DMS153 (cell line): ENCODE measurements around the gene MALT1.
A peak's percentile ranks its signal among the peaks of the same experiment; 100 is the strongest.
"Not testable (repeated sequence)": the region's sequence is repeated elsewhere in the genome, so short reads cannot be mapped to it uniquely, and the experiment has no call there.

Experiments used
- DNase-seq: peaks from one replicate; lab custom pipeline; 2025; lab: John Stamatoyannopoulos, UW

MALT1 gene

DNA sequence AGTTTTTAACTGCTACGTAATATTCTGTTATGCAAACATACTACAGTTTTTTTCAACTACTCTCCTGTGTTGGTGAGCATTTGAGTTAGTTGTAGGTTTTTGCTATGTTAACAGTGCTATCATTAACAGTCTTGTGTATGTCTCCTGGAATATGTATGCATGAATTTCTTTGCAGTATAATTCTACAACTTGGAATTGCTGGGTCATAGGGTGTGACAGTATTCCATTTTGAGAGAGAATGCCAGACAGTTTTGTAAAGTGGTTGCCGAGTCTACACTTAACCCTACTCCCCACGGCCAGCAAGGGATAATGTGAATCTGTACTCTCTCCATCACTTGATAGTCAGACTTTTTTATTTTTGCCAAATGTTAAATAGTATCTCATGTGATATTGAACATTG lies 67.1 kb downstream of the MALT1 start:
- DNase-seq = no peak

DNA sequence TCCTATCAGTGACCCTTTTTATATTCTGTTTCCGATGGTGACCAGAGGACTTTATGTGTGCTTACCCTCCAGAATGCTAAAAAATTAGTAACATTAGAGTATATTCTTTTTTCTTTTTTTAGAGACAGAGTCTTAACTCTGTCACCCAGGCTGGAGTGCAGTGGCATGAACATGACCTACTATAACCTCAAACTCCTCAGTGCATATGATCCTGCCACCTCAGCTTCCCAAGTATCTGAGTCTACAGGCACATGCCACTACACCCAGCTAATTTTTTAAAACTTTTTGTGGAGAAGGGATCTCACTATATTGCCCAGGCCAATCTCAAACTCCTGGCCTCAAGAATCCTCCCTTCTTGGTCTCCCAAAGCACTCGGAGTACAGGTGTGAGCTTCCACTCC lies 74.6 kb downstream of the MALT1 start:
- DNase-seq = no peak

DNA sequence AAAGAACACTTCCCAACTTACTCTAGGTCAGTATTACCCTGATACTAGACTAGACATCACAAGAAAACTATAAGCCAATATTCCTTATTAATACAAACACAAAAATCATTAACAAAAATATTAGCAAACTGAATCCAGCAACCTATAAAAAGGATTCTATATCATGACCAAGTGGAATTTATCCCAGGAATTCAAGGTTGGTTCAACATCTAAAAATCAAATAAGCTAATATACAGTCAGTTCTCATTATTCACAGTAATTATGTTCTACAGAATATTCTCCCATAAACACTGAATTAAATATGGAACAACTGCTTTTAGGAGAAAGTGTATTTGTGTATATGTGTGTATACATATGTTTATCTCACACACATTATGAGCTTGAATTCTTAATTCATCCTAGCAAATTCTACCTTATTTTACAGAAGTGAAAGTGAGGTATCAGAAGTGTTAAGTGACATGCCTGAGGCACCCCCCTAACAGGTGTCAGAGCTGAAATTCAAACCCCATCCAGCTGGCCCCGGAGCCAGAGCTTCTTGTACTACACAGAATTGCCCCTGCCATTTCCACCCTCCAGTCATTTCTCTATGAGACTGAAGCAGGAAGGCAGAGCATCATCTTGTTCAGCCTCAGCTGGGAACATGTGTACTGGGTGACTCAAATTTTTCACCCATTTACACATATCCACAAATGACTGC lies 77.8 kb downstream of the MALT1 start:
- DNase-seq = no peak

DNA sequence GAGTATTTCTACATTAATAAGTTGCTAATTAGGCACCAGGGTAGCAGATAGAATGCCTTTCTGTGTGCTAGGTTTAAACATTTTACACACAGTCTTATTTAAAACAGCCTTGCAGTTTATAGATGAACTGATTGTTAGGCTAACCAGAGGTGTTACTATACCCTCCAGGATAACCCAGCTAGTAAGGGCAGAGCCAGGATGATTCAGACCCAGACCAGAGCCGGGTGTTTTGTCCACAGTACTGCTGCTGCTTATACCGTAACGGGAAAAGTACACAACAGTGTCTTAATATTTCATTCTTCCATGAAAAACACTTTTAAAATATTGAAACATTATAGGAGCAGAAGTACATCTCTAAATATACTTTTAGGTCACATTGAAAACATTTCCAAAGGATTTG lies 82.7 kb downstream of the MALT1 start:
- DNase-seq = no peak

DNA sequence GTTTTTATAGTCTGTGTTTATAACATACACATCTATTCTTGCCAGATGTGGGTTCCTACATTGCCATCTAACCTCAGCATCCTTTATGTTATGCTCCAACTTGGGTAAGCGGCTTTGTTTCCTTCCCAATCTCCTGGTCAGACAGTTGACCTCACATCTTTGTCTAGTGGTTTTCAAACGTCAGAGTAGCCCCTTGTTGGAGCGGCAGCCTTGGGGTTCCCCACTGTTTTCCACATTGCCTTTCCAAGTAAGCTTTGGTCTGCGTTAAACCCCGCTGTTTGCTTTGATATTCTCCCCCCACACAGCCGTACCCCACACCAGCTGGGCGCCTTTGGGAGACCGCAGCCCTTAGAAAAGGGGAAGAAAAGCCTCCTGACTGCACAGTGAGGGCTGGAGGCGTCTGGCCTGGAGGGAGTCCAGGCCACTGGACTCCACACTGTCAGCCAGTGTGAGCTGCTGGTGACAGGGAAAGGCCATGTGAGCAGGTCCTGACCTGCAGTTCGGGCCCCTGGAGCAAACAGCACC lies 83.3 kb downstream of the MALT1 start:
- no peak for DNase-seq

DNA sequence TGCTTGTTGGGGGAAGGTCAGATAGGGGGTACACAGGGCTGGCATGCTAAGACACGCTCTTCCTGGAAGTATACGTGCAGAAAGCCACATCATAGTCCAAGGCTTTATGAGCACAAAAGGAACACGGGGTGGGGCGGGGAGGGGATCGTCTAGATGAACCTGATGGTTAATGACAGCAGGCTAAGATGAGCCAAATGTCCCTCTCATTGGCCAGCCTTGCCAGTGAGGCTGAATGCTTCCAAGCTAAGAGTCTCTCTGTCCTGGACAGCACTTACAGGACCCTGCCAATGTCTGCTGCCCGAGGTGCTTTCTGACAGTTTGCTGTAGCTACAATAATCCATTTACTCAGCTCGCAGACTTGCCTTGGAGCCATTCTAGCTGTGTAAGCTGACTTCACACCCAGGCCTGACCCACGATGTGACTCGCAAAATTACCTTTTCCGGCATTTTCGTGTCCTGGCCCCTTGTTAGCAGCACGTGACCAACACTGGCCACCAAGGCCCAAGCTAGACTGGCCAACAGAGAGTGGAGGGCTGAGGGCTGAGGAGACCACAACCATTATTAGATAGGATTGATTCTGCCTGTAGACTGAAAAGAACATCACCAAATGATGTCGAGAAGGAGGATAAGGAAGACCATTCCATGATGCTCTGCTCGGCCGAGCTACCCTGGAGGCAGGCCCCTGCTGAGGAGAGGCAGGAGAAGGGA lies 84.2 kb downstream of the MALT1 start:
- DNase-seq = no peak

DNA sequence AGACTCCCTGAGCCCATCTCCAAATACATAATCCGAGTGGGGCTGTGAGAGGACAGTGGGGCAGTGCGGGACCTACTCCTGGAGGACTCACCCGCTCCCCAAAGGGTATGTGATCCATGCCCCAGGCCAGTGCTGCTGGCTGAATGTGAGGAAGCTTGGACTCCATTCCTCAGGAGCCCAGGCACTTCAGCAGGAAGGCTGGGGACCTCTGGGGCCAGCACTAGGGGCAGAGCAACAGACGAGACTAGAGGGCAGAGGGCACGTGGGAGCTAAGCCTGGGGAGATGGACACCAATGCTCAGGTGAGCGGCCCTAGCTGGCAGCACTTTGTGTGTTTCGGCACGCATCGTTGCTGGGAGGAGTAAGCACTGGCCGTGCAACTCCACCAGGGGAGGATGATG lies 84.9 kb downstream of the MALT1 start:
- DNase-seq = no peak

DNA sequence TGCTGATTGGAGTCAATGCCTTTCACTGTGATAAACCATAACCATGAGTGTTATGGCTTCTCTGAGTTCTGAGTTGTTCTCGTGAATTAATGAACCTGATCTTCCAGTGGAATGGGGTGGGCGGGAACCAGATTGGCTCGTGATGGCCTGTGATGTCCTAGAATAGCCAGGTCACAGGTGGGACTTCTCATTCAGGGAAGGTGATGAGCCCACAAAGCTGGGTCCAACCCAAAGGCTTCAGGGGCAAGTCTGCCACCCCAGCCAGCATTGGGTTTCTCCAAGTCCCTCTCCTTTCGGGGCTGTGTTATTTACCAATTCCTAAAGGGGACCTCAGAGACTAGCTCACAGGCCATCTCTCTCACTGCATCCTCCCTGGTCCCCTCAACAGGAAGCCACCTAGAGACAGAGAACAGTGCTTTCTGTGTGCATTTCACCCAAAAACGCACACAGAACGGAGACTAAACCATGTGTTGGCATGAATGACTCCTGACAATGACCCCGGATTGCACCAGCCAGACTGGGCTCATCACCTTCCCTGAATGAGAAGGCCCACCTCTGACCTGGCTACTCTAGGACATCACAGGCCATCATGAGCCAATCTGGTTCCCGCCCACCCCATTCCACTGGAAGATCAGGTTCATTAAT lies 85.5 kb downstream of the MALT1 start:
- no peak for DNase-seq

DNA sequence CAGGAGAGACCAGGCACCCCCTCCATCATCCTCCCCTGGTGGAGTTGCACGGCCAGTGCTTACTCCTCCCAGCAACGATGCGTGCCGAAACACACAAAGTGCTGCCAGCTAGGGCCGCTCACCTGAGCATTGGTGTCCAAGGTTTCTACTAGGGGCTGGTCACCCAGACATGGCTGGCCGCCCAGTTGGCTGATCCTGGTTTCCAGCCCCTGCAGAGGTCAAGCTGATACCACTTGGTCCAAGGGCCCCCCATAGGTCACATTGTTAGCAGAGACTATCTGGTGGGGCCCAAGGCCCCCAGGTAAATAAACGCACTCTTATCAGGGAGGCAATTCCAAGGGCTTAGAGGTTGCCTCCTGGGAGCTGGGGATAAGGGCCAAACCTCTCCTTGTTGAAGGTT lies 86.1 kb downstream of the MALT1 start:
- DNase-seq = not testable (repeated sequence)

DNA sequence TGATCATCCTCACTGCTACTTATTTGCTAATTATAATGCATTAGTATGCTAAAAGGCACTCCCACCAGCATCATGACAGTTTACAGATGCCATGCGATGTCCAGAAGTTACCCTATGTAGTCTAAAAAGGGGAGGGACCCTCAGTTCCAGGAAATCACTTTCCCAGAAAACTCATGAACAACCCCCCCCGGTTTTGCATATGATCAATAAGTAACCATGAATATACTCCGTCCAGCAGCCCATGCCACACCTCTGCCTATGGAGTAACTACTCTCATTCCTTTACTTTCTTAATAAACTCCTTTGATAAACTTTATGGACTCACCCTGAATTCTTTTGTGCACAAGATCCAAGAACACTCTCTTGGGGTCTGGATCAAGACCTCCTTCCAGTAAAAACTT lies 86.8 kb downstream of the MALT1 start:
- no peak for DNase-seq

DNA sequence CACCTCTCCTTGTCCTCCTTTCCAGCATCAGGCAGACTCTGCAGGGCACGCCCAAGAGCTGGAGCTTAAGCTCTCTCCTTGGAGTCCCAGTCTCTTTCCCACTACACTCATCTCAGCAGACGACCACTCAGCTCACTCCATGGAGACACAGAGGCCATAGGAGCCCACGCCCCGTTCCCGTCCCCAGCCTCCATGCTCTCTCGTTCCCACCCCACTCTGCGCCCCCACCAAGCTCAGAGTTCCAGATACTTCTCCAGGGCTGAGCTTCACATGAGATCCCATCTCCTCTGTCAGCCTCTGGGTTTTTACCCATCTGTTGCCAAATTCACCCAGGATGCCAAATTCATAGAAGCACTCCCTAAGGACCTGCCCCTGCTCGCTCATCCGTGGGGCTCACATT lies 87.3 kb downstream of the MALT1 start:
- DNase-seq = no peak

DNA sequence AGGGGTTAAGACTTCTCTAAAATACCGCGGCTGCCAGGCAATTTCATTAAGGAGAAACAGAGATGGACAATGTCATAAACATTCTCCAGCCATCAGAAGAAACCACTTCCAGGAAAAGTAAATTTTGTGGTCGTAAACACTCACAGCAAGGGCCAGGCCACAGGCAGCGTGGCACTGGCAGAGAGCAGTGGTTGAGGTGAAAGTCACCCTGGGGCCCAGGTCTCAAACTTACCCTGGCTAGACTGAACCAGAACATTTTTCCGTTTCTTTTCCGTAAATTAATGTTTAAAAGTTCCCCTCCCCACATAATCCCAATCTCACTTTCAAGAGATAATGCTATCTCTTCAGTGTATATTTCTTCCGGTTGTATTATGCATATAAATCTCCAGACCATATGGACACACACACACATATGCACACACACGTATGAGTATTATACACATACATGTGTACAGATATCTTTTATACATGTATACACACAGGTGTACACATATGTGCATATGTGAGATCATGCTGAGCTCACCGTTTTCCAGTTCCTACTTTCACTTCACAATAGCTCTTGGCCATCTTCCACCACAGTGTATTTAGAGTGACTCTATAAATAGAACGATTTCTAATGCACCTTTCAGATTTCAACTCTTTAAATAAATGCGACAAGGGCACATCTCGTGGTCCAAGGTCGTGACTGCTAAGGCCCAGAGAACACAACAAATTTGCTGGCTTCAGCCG lies 90.1 kb downstream of the MALT1 start:
- peak; percentile 27 for DNase-seq

DNA sequence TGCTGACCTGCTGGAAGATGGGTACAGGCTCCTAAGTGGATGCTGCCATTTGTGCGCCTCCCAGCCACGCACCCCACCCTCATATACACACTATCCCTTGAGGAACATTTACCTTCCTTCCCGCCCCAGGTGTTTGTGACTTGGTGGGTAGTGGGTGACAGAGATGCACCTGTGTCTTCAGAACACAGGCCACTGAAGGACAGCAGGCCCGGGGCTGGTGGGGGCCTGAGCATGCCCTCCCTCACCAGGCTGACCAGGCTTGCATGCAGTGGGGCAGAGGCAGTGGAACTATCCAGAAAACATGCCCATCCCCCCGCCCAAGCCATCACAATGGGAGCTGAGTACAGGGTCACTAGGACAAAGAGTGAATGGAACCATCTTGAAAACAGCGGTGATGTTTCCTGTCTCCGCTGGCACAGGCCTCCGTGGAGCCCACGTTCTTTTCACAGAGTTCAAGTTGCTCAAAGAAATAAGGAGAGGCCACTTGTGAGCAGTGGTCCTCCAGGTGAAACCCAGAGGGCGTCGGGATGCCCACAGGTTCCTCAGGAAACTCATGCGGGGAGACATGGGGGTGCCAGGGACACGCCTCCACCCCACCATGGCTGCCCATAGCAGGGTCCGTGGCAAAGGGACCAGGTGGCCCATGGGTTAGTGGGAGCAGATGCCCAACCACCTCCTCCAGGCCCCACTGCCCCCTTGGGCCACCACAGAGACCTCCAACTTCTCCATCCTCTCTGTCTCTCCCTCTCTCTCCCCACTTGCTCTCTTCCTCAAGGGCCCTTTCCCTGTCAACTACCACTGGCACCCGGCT lies 90.9 kb downstream of the MALT1 start:
- DNase-seq = no peak

DNA sequence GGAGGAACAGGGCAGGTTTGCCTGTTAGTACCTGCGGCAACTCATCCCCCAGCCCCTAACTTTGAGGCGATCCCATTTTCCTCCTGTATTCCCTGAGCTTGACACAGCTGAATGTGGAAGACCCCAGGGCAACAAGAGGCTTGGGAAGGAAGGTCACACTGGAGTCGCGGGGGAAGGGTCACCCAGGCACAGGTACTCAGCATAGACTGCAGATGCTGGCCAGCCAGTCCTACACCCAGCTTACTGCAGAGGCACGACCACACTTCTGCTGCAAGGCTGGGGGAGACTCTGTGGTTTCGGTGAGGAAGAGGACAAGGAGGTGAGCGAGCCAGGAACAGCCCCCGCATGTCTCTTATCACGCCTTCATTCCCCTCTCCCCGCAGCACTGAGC lies 91.5 kb downstream of the MALT1 start:
- no peak for DNase-seq

DNA sequence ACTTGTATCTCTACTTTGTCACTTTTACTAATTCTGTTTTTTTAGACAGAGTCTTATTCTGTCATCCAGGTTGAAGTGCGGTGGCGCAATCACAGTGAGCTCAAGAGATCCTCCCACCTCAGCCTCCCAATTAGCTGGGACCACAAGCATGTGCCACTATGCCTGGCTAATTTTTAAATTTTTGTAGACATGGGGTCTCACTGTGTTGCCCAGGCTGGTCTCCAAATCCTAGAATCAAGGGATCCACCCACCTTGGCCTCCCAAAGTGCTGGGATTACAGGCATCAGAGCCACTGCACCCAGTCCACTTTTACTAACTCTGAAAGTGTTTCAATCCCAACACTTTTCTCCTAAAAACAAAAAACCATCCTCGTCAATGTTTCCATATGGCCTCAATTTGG lies 94.9 kb downstream of the MALT1 start:
- DNase-seq = no peak

DNA sequence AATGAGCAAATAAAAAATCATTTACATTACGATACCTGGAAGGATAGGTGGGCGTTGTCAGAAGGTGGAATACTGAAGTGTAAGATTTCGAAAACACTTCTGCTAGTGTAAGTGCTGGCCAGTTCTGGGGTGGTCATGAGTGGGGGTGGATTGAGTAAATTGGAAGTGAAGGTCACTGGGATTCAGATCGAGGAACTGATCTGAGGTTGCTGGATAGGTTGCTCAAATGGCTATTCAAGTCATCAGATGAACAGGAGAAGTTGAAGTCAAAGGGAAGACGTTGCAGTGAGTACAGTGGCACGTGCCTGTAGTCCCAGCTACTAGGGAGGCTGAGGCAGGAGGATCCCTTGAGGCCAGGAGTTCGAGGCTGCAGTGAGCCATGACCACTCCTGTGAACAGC lies 95.7 kb downstream of the MALT1 start:
- DNase-seq = no peak

DNA sequence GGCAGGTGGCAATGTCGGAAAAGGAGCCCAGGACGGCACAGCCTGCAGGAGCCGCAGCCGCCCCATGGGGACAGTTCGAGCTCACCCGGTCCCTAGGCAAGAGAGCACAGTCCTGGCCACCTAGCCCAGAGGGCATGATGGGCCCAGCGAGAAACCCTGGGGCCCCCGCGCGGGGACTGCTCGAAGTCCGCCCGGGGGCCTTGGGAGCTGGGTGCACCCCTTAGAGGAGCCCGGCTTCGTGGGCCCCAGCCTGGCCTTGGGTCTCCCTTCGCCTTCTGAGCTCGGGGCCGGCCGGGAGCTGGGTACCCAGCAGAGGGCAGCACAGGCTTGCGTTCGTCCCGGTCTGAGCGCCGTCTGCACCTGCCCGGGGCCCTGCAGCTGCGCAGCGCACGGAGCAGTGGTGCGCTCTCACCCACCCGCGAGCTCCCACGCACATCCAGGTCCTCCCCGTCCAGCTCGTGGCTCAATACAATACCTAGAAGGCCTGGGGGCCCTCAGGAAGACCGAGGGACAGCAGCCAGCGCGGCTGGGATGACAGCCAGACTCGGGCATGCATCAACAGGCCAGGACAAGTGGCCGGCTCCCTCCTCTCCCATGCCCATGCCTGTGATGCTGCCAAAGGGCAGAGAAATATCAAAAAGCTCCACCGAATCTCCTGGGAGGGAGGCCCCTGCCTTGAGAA lies 97.2 kb downstream of the MALT1 start:
- DNase-seq = peak; percentile 68

DNA sequence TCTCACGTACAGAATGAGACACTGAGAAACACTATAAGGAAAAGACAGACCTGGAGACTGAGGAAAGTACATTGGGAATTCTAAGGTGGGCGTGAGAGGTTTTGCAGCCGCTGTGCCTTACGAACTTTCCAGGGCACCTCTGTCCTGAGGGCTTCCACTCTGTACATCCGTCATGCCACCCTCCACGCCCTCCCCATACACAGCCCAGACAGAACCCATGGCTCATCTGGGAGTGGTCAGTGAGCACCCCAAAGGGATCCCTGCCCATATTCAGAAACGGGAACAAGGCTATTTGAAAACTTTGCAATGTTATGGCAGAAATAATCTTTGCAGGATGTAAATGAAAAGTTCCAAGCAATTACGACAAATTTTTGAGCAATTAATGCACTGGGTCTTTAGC lies 98.1 kb downstream of the MALT1 start:
- no peak for DNase-seq

DNA sequence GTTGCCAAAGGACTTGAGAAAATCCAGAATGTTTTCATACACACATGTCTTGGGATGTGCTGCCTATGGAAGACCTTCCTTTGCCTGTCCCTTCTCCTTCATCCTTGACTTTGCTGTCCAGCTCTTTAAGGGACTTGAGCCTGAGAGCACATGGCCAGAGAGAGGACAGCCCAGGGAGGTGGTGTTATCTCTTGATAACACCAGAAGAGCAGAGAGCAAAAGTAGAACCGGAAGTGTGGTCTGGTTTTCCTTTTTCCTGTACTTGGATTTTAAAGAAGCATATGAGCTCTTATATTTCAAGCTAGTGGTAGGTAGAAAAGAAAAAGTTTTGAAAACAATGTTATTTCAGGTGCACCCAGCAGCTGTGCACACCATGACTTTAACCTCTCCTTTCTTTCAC lies 99.3 kb downstream of the MALT1 start:
- DNase-seq = no peak

DNA sequence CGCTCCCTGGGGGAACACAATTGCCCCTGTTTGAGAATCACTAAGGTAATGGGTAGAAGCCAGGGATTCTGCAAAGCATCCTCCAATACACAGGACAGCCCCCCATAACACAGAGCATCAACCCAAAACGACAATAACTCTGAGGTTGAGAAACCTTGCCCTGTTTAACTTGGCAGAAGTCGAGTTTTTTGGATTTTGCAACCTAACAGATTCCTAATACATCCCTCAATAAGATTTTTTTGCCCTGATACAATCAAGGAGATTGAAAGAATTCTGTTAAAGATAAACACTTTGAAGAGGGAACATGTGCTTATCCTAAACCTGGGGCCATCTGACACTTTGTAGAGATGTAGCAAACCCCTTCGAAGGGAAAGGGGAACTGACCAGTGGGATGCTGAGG lies 100.9 kb downstream of the MALT1 start:
- DNase-seq = no peak

DNA sequence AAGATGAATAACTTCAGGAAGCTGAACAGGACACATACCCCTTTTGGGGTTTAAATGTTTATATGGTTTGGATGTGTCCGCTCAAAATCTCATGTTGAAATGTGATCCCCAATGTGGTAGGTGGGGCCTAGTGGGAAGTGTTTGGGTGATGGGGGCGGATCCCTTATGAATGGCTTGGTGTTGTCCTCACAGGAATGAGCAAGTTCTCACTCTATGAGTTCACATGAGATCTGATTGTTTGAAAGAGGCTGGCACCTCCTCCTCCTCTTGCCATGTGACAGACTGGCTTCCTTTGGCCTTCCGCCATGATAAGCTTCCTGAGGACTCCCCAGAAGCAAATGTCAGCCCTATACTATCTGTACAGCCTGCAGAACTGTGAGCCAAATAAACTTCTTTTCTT lies 104.8 kb downstream of the MALT1 start:
- DNase-seq = no peak
